HG03060 (cell line): ENCODE results near the gene SMPD3.

Experiments used
- ATAC-seq: cut with Tn5 transposase; IDR thresholded peaks from one replicate; pipeline ENCODE4 v1.9.1; 2021; ENCODE audit warnings: low read depth, moderate number of reproducible peaks; ENCODE audit not compliant: unreplicated experiment

Gene SMPD3

DNA sequence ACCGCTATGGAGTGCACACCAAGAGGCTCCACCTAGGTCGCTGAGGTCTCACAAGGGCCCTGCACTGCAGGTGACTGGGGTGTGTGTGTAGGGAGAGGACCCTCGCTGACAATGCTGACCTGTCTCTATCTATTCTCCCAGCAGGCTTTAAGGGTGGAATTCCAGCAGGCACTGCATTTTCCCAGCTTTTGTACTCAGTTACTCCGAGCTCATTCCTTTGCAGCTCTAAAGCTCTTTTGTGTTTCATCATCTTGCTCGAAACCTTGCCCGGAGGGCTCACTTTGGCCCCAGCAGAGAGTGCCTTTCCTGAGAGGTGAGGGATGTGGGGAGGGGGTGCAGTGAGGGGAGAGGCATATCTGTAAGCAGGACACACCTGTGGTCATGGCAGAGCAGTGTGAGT is 39.3 kb downstream of the SMPD3 start:
- no peak for ATAC-seq

GRCh38 chr16:68408428-68408827 is 39.9 kb downstream of the SMPD3 start:
- no peak for ATAC-seq

DNA sequence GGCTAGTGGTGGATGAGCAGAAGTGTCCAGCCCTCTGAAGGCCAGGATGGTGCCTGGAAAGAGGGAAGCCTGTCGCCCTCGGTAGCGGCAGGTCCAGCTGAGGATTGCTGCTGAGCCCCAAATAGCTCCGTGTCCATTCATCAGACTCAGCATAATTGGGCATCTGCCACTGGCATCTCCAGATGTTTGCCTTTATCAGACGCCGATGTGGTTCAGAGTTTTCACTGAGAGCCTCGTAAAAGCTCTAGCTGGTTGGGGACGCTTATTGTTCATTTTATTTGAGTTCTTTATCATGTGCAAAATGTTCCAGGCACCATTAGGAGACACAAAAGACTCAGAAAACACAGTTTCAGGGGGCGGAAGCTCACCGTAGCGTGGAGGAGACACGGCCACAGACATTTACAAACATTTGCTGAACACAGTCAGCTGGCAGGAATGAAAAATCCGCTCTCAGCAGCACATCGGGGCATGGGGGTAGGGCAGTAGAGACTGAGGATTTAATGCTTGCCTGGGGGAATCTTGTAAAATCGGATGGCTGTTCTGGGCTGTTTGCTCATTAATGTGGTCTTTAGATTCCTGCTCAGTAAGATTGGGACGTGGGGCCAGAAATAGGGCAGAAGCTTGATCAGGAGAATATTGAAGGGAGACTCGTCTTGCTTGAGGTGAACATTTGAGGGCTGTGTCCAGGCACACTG is 41.7 kb downstream of the SMPD3 start:
- no peak for ATAC-seq

- ATAC-seq: no peak
Observed at GRCh38 chr16:68404736-68405345, 43.5 kb downstream of the SMPD3 start.

- ATAC-seq: no peak
Observed at GRCh38 chr16:68403704-68404103, 44.6 kb downstream of the SMPD3 start.

DNA sequence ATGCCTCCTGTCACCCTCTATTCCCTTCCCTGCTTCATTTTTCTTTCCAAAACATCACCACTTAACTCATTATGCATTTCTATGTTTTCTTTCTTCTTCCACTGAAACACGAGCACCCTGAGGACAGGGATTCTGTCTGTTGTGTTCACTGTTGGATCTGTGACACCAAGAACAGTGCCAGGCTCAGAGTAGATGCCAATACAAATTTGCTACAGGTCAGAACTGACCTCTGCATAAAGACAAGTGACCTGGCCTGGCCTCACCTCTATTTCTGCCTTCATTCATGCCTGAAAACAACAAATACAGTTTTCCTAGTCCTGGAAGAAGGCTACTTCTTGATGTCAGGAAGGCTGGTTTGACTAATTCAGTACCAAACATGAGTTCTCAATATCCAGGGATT is 45.1 kb downstream of the SMPD3 start:
- ATAC-seq: no peak

- no peak for ATAC-seq
Observed at GRCh38 chr16:68402748-68403040, 45.6 kb downstream of the SMPD3 start.

GRCh38 chr16:68401871-68402747 is 46.2 kb downstream of the SMPD3 start:
- no peak for ATAC-seq

- no peak for ATAC-seq
Observed at GRCh38 chr16:68400924-68401460, 47.3 kb downstream of the SMPD3 start.

GRCh38 chr16:68400083-68400923 is 48.0 kb downstream of the SMPD3 start:
- no peak for ATAC-seq

GRCh38 chr16:68399456-68399855 is 48.9 kb downstream of the SMPD3 start:
- no peak for ATAC-seq

DNA sequence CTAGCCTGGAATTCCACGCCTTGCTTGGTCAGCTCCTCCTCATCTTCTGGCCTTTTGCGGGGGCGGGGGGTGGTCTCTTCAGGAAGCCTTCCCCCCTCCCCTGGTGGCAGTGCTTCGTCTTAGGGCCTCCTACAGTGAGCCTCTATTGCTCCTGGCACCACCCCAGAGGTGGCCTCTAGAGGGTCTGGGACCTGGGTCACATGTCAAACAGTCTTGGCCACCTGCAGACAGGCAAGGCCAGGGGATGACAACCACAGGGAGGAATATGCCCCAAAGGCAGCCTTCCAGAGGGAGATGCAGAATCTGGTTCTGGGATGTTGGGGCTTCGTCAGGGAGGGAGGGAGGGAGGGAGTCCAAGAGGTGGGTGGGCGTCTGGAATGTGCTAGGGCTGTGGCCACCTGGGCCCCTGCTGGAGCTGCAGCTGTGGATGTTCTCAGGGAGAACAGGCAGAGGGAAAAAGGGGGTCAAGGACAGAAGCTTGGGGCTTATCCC is 50.6 kb downstream of the SMPD3 start:
- no peak for ATAC-seq

DNA sequence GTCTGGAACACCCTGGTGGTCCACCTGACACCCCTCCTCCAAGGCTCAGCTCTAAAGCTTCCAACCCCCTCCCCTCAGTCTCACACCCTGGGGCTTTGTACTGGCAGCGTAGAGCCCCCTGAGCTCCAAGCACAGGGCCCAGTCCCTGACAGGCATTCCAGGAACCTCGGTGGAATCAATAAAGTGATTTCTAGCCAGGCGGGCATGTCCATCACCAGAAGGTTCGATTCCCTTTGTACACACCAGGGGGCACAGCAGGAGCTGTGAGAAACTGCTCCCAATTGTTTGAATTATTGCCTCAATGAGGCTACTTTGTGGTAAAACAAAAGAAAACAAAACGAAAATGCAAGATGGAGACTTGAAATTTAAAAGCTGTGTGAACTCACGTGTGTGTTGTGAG is 51.8 kb downstream of the SMPD3 start:
- ATAC-seq: no peak

- no peak for ATAC-seq
Observed at GRCh38 chr16:68395815-68396214, 52.5 kb downstream of the SMPD3 start.

- no peak for ATAC-seq
Observed at GRCh38 chr16:68395167-68395786, 53.0 kb downstream of the SMPD3 start.

GRCh38 chr16:68393333-68393732 is 55.0 kb downstream of the SMPD3 start:
- no peak for ATAC-seq

DNA sequence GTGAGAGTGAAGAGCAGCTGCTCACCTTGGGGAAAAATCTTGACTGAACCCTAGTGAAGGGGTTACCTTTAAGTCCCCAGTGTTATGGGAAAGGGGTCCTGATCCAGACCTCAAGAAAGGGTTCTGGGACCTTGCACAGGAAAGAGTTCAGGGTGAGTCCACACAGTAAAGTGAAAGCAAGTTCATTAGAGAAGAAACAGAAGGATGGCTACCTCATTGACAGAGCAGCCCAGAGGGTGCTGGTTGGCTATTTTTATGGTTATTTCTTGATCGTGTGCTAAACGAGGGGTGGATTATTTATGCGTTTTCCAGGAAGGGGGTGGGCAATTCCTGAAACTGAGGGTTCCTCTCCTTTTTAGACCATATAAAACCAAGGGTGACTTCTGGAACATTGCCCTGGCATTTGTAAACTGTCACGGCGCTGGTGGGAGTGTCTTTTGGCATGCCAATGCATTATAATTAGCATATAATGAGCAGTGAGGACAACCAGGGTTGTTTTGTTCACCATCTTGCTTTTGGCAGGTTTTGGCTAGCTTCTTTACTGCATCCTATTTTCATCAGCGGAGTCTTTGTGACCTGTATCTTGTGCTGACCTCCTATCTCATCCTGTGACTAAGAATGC is 58.4 kb downstream of the SMPD3 start:
- ATAC-seq: no peak

DNA sequence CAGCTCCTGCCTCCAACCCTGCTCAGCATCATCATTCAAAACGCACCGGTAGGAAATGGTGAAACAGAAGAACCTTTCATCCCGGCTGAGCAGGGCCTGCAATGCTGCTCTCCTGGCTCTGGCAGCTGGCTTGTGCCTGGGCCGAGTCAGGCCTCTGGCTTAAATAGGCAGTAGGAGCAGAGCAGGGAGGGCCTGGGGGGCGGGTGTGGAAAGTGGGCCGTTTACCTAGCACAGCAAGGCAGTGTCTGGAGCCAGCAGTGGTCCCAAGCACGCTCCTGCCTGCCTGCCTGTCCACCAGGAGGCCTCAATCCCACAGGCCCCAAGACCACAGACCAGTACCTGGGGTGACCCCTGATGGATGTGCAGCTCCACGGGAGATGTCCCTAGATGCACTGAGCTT is 59.3 kb downstream of the SMPD3 start:
- no peak for ATAC-seq

GRCh38 chr16:68388124-68388523 is 60.2 kb downstream of the SMPD3 start:
- ATAC-seq: no peak

- no peak for ATAC-seq
Observed at GRCh38 chr16:68387301-68387700, 61.0 kb downstream of the SMPD3 start.
